HG03045 (cell line): Measurements from ENCODE around the gene MAN2B2.

Source experiments
- ATAC-seq: cut with Tn5 transposase; IDR thresholded peaks from one replicate; pipeline ENCODE4 v1.9.1; 2021; ENCODE audit warnings: mild to moderate bottlenecking, moderate library complexity; ENCODE audit not compliant: unreplicated experiment

Gene MAN2B2

DNA sequence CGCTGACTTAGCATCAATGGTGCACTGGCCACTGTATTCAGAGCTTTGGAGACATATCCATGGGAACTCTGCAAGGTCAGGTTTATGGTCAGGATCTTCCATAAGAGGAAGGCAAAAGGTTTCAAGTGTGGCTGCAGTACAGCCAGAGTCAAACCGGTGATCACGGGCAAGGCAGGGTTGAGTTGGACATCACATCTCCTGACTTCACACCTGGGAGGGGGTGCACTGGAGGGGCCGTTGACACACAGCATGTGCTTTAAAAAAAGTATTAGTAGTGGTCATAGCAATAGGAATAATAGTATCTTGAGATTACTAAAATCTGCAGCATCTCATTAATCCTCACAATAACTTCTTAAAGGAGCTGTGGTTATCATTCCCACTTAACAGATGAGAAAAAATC is 28.9 kb upstream of the MAN2B2 start:
- ATAC-seq, result no peak

DNA sequence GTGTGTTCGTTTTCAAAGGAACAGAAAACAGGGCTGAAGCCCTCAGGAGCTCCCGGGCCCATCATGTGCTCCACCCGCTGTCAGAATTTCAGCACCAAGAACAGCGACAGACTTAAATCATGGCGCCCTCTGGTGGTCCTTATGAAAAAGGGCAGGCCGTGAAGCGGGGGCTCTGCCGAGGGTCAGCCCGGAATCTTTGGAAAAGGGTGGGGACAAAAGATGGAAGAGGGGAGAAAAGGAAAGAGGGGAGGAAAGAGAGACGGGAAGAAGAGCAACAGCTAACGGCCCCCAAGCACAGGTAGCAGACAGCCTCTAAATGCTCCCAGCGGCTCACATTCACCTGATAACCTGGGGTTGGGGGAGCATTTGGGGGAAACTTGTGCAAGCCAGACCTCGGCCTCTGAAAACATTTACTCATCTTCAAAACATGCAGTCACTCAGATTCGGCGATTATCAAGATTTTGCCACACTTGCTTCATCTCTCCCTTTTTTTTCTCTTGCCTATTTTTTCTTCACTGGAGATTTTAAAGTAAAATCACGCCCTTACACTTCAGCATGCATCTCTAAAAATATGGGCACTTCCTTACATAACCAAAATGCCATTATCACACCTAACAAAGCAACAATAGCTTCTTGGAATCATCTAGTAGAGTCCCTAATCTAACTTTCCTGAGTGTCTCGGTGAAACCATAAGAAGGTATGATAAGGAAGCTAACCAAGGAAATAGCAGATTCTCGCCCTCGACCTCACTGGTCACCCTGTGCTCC is 28.1 kb upstream of the MAN2B2 start:
- ATAC-seq, result no peak

DNA sequence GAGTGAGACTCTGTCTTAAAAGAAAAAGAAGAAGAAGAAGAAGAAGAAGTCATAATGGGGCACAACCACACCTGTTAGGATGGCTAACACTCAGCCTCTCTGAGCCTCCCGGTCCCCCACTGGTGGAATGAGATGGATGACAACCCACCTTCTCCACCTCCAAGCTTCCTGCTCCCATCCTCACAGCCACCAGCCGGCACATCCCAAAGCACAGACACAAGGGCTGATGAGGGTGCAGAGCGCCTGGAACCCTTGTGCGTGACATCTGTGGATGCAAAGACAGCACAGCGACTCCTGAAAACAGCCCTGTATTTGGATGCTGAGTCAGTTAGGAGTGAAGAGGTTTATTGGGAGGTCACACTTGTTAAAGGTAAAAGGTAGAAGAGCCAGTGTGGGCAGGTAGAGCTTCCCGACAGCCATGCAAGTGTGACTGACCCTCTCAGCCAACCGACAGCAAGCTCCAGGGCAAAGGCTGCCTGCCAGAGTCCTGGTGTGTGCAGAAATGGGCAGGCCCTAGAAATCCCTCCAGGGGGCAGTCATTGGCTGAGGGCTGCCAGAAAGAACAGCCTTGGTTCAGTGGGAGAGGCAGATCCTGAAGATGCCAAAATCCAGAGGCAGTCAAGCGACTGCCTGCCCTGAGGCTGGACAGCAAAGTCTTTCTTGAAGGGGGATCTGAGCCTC is 26.6 kb upstream of the MAN2B2 start:
- no peak for ATAC-seq

DNA sequence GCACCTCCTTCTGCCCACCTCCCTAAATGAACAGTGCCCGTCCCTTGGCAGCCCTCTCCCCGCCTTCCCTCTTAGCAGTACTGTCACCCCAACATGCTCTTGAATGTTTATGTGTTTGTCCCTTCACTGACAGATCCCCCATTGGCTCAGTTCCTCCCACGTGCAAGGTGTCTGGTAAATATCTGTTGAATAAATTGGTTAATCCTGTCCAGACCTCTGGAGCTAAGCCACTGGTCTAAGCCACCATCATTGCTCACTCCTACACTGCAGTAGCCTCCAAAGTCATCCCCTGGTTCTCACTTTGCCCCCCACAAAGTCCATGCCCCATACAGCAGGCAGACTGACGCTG is 26.1 kb upstream of the MAN2B2 start:
- no peak for ATAC-seq

DNA sequence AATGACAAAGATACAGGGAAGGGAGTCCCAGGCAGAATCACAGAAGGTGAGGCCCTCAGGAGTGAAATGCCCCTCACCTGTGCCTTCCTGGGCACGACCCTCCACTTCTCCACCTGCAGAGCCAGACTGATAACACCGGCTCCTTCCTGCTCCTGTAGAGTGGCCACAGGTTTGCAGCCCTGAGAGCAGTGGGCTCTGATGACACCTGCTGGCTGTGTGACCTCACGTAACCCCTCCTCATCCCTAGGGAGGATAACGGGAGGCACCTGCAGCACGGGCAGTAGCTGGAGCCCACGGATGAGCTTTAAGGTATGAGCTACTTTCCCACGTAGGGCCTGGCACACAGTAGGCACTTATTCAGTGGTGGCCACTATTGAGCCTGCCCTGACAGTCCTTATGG is 25.5 kb upstream of the MAN2B2 start:
- no peak for ATAC-seq

DNA sequence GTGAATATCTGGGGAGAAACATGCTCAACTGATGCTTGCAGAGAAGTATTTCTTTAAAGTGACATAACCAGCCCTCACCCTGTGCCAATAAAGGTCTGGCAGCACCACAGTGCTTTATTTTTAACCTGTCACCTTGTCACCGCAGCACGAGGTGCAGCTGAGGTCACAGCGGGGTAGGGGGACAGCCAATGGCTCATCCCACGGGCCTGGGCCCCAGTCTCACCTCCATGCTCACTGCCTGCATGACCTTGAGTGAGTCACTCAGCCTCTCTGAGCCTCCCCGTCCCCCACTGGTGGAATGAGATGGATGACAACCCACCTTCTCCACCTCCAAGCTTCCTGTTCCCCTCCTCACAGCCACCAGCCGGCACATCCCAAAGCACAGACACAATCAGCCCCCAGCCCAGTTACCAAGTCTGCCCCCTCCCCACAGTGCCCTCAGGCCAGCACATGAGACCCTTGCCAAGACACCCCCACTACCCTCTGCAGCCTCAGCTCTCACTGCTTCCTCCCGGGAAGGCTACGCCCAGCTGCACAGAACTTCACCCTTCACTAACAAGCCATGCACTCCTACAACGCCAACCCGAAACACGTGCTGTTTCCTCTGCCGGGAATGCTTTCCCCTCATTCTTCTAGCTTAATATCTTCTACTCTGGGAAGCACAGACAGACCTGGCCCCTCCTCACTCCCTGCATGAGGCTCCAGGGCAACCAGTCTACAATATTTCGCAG is 24.9 kb upstream of the MAN2B2 start:
- ATAC-seq, result no peak

DNA sequence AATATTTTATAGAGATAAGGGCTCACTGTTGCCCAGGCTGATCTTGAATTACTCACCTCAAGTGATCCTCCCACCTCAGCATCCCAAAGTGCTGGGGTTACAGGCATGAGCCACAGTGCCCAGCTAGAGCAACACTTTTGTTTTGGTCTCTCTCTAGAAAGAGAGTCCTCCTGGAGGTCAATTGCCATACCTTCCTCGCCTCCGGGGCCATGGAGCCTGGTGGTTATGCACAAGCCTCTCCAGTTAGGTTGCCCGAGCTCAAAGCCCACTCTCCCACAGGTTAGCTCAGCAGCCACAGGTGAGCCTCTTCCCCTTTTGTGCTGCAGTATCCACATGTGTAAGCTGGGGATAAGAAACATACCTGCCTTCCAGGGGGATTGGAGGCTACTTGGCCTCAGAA is 24.2 kb upstream of the MAN2B2 start:
- ATAC-seq, result no peak

DNA sequence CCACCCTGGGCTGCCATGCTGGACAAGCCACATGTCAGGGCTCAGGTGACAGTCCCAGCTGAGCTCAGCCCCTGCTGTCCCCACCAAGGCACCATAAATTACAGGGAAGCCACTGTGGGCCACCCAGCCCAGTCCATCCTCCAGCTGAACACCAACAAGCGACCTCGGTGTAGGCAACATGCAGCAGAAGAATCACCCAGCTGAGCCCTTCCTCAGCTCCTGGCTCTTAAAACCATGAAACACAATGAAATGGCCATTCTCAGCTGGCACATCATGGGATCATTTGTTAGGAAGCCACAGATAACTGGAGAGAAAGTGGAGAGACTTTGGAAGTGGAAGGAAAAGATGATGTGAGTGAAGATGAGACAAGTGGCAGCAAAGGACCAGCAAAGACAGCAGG is 23.3 kb upstream of the MAN2B2 start:
- ATAC-seq, result no peak

DNA sequence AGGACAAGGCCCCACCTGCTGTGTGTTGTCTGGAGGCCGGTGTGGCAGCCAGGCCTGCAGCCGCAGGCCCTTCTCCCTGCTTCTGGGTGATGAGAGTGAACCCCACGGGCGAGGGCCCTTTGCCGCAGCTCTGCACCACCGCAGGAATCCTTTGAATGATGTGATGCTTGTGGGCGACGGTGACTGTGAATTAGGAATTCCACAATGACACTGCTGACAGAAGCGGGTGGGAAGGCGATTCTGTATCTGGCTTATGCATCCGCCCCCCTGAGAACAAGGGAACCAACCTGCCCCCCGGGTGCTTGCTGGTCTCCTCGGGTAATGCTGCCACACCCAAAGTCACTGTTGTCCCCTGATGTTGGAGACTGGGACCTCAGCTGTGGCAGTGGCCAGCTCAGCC is 19.5 kb upstream of the MAN2B2 start:
- ATAC-seq, result no peak

DNA sequence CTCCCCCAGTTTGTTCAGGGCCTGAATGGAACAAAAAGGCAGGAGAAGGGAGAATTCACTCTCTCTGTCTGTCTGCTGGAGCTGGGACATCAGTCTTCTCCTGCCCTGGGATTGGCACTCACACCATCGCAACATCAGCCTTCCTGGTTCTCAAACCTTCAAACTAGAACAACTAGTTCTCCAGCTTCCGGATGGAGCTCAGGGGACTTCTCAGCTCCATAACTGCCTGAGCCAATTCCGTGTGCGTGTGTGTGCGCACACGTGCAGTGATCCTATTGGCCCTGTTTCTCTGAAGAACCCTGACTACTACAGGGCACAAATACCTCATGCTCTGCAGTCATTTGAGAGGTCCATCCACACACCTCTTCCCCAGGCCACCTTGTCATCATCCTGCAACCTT is 18.7 kb upstream of the MAN2B2 start:
- no peak for ATAC-seq

DNA sequence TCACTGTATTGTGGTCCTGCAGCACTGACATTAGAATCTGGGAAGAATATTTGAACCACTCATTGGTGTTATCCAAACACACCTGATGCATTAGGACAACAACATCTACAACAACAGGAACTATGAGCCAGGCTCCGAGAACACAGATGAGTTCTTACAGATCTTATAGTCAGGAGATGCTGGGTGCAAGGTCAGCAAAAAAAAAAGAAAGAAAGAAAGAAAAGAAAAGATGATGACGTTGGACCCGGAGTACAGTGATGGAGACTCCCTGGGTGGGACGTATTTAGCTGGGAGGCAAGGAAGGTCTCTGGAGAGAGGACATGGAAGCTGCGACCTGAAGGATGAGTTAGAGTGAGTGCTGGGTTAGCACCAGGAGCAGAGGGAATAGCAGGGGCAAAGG is 17.8 kb upstream of the MAN2B2 start:
- ATAC-seq, result no peak

DNA sequence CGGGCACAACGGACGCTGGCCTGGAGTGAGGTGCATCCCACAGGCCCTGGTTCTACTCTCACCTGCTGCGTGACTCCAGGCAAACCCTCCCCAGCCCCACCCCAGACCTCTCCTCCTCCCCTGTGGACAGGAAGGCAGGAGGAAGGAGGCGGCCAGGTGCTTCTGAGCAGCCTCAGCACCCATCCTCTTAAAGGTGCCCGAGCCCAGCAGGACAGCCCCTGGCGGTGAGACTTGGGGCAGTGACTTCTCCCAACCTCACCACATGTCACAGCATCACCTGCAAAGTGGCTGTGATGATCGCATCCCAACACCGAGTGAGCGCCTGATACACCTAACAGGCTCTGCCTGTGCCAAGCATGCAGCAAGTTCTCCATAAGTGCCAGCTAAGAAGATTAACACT is 17.1 kb upstream of the MAN2B2 start:
- no peak for ATAC-seq

DNA sequence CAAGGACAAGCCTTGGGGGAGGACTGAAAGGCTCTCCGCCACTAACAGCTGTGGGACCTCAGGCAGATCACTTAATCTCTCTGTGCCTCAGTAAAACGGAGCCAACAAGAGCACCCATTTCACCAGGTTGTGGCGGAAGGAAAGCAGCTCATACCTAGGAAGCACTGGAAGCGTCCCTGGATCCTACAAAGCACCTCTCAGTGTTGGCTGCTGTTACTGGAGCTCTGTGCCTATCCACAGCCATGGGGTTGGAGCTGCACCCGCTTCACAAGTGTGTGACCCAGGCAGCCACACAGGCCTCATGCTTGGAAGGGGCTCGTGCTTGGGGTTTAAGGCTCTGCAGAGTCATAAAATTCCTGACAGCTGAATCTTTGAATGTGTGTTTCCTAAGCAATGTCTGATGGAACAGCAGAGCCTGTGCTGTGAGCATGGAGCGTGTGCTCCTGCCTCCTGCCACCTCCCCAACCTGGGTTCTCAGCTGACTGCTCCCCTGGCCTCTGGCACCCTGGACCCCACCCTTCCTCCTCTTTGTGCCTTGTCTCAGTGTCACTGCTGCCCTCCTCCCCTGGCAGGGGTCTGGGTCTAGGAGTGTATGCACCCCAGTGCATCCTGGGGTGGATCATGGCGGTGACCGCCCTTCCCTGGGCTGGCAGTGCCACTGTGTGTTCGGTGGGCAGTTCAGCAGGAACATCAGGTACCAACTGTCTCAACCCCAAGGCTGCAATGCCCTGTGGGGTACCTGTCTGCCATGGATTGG is 14.4 kb upstream of the MAN2B2 start:
- ATAC-seq, result no peak

DNA sequence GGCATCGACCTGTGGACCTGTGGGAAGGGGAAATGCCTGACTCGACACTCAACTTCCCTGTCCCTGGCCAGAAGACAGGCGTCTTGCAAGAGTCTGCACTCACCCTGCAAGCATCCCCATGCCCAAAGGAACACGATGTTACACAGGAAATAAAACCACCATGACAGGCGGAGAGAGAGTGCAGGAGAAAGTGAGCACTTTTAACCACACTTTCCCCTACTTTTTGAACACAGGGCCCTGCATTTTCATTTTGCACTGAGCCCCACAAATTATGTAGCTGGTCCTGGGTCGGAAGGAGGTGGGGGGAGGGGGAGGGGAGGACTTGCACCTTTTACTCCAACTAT is 13.8 kb upstream of the MAN2B2 start:
- ATAC-seq, result no peak

DNA sequence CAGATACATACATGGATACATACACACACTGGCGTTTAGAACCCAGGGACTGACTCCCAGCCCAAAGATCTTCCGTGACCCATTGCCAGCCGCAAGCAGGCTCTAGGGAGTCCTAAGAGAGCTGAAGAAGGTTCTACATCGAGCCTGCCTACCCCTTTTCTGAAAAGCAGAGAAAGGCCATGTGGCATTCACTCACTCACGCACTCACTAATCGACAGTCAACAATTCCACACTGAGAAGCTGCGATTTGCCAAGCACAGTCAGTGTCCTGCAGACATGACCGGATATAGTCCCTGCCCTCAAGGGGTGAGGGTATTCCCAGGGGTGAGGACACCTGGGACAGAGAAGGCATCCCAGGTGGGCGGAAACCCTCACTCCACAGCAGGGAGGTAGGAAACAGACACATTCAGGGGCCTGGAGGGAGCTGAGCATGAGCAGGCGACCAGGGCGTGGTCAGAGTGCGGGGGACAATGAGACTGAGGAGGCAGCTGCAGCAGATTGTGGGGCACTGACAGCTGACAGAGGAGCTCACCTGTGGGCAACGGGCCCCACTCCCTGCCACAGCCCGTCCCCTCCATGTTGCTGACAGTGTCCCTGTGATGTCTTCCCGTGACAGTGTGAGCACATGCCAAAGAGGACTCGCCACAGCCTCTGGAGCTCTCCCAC is 13.2 kb upstream of the MAN2B2 start:
- ATAC-seq, result no peak

DNA sequence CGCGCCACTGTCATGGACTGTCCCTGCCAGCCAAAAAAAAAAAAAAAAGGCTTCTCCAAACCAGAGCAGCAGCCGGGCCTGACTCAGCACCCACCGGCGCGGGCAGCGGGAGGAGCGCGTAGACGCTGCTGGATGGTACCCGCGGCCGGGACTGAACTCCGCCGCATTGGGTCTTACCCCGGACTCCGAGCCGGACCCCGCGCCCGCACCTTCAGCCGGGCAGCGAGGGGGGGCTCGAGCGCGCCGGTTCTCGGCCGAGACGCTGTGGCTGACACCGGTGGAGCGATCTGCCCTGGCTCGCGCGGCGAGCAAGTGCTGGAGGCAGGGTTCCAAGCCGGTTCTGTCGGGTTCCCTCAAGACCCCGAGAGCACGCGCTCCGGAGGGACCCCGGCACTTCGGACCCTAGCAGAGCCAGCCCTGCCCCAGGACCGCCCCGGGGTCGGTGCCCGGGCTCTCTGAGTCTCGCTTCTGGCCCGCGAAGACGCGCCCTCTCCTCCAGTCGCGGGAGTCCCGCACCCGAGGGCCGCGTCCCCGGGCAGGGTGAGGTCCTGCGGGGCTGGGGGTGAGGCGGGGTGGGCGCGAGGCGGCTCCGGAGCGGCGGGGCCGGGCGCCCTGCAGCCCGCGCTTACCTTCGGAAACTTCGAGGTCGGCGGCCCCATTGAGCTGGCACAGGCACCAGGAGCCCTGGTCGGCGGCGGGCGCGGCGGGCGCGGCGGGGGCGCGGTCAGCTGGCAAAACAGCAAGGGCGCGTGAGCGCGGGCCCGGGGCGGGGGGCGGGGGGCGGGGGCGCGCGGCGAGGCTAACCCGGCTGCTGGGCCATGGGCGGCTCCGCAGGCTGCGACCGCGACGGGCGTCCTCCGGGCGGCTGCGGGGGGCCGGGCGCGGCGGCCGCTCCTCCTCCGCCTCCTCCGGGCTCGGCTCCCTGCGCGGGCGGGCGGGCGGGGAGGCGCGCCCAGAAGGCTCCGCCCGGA is 11.8 kb upstream of the MAN2B2 start:
- no peak for ATAC-seq

DNA sequence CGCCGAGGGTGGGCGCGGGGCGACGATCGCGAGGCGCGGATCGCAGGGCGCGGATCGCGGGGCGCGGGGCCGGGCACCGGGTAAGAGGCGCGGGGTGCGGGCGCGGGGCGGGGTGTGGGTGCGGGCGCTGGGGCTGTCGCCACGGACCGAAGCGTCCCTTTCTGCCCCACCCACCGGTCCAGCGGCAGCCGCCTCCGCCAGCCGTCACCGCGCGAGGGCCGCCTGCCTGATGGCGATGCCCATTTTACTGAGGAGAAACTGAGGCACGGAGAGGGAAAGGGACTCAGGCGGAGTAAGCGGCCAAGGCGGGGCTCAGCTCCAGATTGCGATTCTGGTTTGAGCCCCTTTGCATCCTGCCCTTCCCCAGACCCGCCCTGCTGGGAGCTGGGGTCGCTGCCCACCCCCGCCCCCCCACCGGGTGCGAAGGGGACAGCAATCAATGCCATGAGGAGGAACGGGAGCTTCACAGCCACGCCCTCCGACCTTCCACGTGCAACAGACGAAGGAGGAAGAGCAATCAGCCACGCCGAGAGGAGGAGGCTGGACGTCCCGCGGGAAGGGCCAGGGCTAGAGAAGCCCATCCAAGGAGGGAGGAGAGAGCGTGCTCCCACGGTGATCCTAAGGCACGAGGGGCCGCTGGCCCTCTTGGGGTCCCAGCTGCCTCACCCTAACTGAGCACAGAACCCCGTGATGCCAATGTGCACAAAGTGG is 10.9 kb upstream of the MAN2B2 start:
- no peak for ATAC-seq

DNA sequence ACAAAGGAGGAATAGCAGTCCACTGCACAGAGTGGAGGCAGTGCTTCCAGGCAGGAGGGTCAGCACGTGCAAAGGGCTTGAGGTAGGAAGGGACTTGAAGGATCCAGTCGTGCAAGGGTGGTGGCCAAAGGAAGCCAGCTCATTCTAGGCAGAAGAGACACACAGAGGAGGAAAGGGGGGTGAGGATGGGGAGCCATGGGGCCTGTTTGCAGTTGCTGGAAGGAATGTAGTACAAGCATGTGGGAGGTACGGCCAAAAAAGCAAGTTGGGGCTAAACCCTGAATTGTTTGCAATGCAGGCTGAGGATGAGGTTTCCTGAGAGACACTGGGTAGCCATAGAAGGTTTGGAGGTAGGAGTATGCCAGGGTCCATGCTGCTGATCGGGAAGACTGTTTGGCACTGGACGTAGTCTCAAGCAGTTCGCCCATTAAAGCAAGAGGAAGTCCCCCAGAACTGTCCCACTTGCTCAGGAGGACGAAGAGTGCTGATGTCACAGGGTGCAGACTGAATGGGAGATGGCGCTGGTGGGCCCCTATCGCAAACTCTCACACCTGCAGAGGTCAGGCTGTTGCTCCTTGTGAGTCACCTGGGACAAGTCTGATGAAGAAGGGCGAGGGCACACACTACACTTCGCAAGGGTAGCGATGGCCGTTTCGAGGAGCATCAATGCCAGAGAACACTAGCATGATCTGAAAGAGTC is 9.1 kb upstream of the MAN2B2 start:
- no peak for ATAC-seq
